ENCODE results near the gene DMBT1.

The DMBT1 gene

DNA sequence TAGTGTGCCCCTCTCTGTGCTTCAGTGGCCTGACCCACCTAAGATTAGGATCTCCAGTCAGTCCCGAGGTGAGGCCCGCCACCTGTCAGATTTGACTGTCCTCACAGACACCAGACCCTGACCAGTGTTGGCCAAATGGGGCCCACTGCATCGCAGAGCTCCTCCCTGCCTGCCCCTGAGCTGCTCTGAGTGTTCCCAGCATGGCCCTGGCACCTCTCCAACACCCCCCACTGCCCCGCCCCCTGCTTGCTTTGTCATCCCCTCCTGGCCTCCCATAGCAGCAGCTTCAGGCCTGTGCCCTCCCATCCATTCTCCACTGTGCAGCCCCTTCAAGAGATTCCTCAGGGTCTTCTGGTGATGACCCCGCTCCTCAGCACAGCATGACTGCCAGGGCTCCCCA lies 71.5 kb downstream of the DMBT1 start:
- H3K4me3 ChIP-seq (ENCODE audit: low read depth, low read length): no peak overlapping the region
- TF ChIP-seq MYC (IDR thresholded peaks at IDR 0.05; ENCODE audit: low read depth, low read length) (no peak), POLR2A (IDR thresholded peaks at IDR 0.05; ENCODE audit: extremely low read depth, insufficient read length) (no peak)
- TF ChIP-seq, protein P1, sequence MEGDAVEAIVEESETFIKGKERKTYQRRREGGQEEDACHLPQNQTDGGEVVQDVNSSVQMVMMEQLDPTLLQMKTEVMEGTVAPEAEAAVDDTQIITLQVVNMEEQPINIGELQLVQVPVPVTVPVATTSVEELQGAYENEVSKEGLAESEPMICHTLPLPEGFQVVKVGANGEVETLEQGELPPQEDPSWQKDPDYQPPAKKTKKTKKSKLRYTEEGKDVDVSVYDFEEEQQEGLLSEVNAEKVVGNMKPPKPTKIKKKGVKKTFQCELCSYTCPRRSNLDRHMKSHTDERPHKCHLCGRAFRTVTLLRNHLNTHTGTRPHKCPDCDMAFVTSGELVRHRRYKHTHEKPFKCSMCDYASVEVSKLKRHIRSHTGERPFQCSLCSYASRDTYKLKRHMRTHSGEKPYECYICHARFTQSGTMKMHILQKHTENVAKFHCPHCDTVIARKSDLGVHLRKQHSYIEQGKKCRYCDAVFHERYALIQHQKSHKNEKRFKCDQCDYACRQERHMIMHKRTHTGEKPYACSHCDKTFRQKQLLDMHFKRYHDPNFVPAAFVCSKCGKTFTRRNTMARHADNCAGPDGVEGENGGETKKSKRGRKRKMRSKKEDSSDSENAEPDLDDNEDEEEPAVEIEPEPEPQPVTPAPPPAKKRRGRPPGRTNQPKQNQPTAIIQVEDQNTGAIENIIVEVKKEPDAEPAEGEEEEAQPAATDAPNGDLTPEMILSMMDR (IDR thresholded peaks at IDR 0.05; ENCODE audit: low read depth, low read length): no peak
- TF ChIP-seq, protein P2, sequence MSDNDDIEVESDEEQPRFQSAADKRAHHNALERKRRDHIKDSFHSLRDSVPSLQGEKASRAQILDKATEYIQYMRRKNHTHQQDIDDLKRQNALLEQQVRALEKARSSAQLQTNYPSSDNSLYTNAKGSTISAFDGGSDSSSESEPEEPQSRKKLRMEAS (IDR thresholded peaks at IDR 0.05; ENCODE audit: low read depth, low read length): no peak
- no peak for DNase-seq (ENCODE audit: low read depth)

DNA sequence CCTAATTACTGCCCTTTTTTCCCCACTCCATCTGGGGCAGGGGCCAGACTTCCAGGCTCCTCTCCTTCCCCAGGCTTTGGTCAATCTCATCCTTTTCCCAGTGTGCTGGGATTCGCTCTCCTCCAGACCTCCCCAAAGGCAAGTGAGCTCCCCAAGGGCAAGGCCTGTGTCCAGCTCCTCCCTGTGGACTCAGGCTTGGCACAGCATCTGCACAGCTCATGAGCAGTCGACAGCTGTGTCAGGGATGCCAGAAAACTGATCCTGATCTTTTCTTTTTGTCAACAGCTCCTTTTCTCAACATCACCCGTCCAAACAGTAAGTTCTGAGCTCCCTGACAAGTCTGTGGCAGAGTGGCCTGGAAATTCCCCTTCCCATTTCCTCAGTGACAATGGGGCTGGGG lies 72.0 kb downstream of the DMBT1 start:
- TF ChIP-seq POLR2A (IDR thresholded peaks at IDR 0.05; ENCODE audit: extremely low read depth, insufficient read length) (no peak), MYC (IDR thresholded peaks at IDR 0.05; ENCODE audit: low read depth, low read length) (no peak)
- TF ChIP-seq, protein P1 (IDR thresholded peaks at IDR 0.05; ENCODE audit: low read depth, low read length): no peak
- TF ChIP-seq, protein P2 (IDR thresholded peaks at IDR 0.05; ENCODE audit: low read depth, low read length): no peak
- no peak overlapping the region for H3K4me3 ChIP-seq (ENCODE audit: low read depth, low read length)
- DNase-seq (ENCODE audit: low read depth): no peak

DNA sequence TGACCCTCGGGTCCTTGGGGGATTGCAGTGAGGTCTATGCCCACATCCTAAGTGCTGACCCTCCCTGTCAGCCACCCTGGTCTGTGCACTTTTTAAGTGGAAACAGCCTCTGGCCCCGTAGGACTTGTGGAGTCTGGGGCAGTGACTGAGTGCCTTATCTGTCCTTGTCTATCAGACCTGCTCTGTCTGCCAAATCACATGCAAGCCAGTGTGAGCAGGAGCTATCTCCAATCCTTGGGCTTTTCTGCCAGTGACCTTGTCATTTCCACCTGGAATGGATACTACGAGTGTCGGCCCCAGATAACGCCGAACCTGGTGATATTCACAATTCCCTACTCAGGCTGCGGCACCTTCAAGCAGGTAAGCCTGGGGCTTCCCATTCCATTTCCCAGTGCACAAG lies 76.4 kb downstream of the DMBT1 start:
- no peak for DNase-seq (ENCODE audit: low read depth)
- TF ChIP-seq POLR2A (IDR thresholded peaks at IDR 0.05; ENCODE audit: extremely low read depth, insufficient read length) (no peak), MYC (IDR thresholded peaks at IDR 0.05; ENCODE audit: low read depth, low read length) (no peak)
- TF ChIP-seq, protein P1 (IDR thresholded peaks at IDR 0.05; ENCODE audit: low read depth, low read length): no peak
- TF ChIP-seq, protein P2 (IDR thresholded peaks at IDR 0.05; ENCODE audit: low read depth, low read length): no peak

DNA sequence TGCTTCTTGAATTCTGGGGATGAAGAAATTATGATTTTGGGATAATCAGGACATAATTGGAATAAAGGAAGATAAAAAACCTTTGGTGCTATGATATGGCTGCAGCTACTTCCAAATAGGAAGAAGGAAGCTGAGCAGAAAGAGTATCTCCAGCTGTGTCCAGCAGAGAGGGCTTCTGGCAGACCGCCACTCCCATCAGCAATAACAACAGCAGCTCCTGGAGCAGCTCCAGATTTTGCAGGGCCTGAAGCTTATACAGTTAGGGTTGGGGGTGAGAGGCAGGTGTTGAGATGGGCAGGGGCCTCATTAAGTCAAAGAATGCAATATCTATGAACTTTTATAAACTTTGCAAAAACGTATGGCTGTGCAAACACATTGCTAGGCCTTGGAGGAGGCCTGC lies 76.8 kb downstream of the DMBT1 start:
- no peak for DNase-seq (ENCODE audit: low read depth)
- no peak overlapping the region for H3K4me3 ChIP-seq (ENCODE audit: low read depth, low read length)
- TF ChIP-seq POLR2A (IDR thresholded peaks at IDR 0.05; ENCODE audit: extremely low read depth, insufficient read length) (no peak), MYC (IDR thresholded peaks at IDR 0.05; ENCODE audit: low read depth, low read length) (no peak)
- TF ChIP-seq, protein P1 (IDR thresholded peaks at IDR 0.05; ENCODE audit: low read depth, low read length): no peak
- TF ChIP-seq, protein P2 (IDR thresholded peaks at IDR 0.05; ENCODE audit: low read depth, low read length): no peak

More for the DNA sequence above, 76.4 kb downstream of the DMBT1 start:
- no peak overlapping the region for H3K4me3 ChIP-seq (ENCODE audit: low read depth, low read length)

DNA sequence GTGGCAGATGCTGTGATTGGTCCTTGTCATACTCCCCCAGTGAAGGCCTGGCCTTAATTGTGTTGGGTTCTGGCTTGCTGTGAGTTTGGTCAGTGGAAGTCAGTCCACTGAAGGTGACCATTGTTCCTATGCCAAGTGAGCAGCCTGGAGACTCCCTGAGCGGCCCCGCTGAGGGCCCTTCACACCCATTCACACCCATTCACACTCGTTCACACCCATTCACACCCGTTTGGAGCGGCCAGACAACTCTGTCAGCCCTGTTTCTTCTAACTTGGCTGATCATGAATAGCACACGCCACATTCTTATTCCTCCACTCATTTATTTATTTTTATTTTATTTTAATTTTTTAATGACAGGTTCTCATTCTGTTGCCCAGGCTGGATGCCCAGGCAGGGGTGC lies 77.6 kb downstream of the DMBT1 start:
- no peak for DNase-seq (ENCODE audit: low read depth)
- TF ChIP-seq POLR2A (IDR thresholded peaks at IDR 0.05; ENCODE audit: extremely low read depth, insufficient read length): no peak

DNA sequence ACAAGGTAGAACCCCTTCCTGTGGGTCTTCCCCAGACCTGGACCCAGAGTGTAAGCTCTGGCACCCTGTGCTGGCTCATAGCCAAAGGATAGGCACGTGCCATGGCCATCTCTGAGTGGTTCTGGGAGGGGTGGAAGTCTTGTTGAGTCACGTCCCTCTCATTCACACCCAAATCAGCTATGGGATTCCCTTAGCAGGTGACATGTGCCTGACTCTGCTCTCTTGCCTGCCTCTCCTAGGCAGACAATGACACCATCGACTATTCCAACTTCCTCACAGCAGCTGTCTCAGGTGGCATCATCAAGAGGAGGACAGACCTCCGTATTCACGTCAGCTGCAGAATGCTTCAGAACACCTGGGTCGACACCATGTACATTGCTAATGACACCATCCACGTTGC lies 79.2 kb downstream of the DMBT1 start:
- TF ChIP-seq, protein P2 (IDR thresholded peaks at IDR 0.05; ENCODE audit: low read depth, low read length): no peak
- TF ChIP-seq MYC (IDR thresholded peaks at IDR 0.05; ENCODE audit: low read depth, low read length) (no peak), POLR2A (IDR thresholded peaks at IDR 0.05; ENCODE audit: extremely low read depth, insufficient read length) (no peak)
- TF ChIP-seq, protein P1 (IDR thresholded peaks at IDR 0.05; ENCODE audit: low read depth, low read length): no peak
- H3K4me3 ChIP-seq (ENCODE audit: low read depth, low read length): no peak overlapping the region
- no peak for DNase-seq (ENCODE audit: low read depth)

More for the DNA sequence above, 77.6 kb downstream of the DMBT1 start:
- H3K4me3 ChIP-seq (ENCODE audit: low read depth, low read length): no peak overlapping the region

Data from NB4 (cell line).